Putamen (tissue), 1 donor: ENCODE data around the gene FAM53B.
A peak's percentile ranks its signal among the peaks of the same experiment; 100 is the strongest.
"Not testable (repeated sequence)": the region's sequence is repeated elsewhere in the genome, so short reads cannot be mapped to it uniquely, and the experiment has no call there.

Source experiments
- DNase-seq: peaks from one replicate; pipeline ENCODE4 v3.0.0-alpha.2; 2016; ENCODE audit warnings: low spot score

FAM53B gene, protein sequence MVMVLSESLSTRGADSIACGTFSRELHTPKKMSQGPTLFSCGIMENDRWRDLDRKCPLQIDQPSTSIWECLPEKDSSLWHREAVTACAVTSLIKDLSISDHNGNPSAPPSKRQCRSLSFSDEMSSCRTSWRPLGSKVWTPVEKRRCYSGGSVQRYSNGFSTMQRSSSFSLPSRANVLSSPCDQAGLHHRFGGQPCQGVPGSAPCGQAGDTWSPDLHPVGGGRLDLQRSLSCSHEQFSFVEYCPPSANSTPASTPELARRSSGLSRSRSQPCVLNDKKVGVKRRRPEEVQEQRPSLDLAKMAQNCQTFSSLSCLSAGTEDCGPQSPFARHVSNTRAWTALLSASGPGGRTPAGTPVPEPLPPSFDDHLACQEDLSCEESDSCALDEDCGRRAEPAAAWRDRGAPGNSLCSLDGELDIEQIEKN

DNA sequence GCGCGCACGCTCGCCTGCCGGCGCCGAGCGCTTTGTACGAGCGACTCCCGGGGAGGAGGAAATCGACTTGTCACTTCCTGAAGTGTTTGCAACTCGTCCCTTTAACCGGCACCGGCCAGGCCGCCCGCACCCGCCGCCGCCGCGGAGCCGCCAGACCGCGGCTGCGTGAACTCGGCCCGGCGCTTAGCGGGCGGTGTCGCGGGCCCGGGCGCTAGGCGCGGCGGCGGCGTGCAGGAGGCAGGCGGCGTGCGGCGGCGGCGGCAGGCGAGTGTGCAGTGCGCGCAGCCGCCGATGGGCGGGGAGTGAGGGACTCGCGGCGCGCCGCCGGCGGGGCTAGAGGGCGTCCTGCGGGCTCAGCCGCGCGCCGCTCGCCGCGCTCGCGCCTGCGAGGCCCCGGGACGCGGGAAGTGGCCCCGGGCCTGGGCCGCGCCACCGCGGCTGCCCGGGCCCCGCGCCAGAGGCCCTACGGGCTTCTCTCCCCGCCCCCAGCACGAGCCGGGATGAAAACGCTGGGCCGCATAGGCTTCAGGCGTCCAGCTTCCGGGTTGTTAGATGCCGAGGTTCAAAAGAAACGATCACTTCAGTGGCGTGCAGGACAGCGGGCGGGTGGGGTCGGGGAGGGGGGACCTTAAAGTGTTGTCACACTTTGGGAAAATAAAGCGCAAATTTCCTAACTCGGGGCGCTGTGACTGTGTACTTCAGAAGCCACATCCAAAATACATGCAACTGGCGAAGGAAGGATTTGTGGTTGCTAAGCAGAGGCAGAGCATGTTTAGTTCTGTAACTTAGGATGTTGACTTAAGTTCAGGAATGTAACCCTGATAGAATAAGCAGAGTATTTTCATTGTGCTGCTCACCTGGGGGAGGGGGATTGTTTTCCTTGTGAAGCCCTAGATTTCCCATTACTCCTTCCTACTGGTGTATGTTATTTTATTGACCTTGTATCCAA, at the start of gene FAM53B:
Gene FAM53B, minus strand, starts transcription at position 277 of the 949 bp plus-strand sequence. CDS start 37,665 bp downstream, outside the sequence.
- DNase-seq, result peak; percentile 91

DNA sequence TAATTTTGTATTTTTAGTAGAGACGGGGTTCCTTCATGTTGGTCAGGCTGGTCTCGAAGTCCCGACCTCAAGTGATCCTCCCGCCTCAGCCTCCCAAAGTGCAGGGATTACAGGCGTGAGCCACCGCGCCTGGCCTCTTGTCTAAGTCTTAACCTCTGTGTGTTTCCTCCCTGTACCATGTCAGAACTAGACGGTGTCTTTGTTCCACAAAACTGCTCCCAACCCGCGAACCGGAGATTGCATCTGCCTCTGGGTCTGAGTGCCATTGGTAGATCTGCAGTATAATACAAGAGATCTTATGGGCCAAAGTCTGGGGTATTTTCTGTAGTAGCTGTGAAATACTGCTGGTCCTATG, 48.8 kb upstream of the FAM53B start:
- no peak for DNase-seq

DNA sequence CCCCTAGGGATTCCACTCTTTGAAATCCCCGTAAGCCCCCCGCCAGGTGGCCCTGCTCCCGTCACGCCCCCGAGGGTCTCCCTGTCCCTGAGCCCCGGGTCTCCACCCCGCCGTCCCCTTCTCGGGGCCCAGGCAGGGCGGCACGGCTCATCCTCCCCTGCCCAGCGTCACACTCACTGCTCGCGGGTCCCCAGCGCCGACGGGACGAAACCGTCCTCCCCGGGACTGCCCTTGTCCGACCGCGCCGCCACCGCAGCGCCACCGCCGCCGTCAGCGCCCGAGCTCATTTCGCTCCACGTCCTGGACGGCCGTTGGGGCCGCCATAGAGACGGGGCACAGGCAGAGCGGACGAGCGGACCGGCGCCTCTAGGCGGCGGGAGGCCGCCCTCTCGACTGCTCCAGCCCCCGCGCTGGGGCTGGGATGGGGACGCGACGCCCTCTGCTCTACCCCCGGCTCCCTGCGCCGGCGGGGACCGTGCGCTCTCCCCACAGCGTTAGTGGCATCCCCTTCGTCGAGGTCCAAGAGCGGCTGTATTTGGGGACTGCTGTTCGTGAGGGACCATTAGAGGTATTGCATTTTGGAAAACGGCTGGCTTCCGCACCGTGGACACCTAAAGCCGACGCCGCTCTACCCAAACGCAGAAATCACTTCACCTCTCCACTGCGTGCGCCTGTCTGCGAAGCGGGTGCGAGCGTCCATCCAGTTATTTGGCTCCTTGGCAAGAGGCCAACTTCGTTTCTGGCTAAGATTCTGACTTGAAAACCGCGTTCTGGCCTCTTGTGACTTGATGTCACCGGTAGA, 47.6 kb upstream of the FAM53B start, which contains the start of gene EEF1AKMT2:
Gene EEF1AKMT2, minus strand, starts transcription at position 341 of the 802 bp plus-strand sequence. Its CDS starts 54 bp downstream, at position 287.
- peak; percentile 86 for DNase-seq

DNA sequence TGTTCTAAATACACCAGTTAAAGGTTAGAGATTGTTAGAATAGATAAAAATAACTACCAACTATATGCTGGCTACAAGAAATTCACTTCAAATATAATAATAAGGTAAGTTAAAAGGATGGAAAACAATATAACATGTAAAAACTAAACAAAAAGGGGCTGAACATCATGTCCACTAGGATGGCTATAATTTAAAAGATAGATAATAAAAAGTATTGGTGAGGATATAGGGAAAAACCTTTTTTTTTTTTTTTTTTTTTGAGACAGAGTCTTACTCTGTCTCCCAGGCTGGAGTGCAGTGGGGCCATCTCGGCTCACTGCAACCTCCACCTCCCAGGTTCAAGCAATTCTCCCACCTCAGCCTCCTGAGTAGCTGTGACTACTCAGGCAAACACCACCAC, 38.7 kb upstream of the FAM53B start:
- not testable (repeated sequence) for DNase-seq

DNA sequence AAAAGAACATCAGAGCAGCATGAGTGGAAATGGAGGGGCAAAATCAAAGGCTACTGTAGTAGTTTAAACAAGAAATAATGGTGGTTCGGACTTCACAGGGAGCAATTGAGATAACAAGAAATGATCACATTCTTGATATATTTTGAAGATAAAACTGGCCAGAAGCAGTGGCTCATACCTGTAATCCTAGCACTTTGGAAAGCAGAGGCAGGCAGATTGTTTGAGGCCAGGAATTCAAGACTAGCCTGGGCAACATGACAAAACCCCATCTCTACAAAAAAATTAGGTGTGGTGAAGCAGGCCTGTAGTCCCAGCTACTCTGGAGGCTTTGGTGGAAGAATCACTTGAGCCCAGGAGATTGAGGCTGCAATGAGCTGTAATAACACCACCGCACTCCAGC, 24.6 kb upstream of the FAM53B start:
- no peak for DNase-seq

DNA sequence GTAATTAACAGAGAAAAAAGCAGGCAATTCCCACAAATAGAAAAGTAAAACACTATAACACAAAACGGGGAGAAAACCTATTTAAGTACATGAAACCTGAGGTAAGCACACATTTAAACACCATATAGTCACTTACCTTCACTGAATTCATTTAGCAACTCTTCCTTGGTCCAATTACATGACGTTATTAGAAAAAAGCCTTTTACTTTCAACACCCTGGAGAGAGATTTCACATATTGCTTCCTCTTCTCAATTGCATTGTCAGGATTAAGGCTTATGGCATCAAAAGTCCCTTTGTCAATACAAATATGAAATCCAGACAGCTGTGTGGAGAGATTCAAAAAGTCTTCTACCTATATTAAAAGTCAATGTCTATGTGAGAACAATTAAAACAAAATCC, 21.1 kb upstream of the FAM53B start:
- DNase-seq, result no peak

DNA sequence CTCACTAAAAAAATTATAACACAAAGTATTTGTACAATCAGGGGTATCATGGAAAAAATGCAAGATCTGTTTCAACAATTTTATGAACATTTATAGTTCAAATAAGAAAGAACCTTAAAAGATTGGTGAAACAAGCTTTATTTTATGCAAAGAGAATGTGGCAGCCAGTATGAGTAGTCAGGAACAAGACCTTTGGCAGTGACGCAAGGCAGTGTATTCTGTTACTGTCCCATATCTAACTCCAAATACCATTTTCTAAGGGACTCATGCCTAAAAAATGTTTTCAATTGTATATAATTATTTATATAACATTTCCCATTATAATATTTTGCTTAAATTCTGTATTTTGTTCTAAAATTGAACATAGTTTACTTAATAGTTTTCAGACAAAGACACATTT, 19.1 kb upstream of the FAM53B start:
- no peak for DNase-seq

DNA sequence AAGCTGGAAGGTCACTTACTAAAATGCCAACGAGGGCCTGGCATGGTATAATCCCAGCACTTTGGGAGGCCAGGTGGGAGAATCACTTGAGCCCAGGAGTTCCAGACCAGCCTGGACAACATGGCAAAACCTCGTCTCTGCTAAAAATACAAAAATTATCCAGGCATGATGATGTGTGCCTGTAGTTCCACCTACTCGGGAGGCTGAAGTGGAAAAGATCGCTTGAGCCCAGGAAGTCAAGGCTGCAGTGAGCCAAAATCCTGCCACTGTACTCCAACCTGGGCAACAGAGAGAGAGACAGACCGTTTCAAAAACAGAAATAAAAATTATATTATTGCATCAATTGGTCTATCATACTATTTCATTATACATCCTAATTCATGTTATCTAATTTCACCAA, 18.1 kb upstream of the FAM53B start:
- DNase-seq, result no peak

DNA sequence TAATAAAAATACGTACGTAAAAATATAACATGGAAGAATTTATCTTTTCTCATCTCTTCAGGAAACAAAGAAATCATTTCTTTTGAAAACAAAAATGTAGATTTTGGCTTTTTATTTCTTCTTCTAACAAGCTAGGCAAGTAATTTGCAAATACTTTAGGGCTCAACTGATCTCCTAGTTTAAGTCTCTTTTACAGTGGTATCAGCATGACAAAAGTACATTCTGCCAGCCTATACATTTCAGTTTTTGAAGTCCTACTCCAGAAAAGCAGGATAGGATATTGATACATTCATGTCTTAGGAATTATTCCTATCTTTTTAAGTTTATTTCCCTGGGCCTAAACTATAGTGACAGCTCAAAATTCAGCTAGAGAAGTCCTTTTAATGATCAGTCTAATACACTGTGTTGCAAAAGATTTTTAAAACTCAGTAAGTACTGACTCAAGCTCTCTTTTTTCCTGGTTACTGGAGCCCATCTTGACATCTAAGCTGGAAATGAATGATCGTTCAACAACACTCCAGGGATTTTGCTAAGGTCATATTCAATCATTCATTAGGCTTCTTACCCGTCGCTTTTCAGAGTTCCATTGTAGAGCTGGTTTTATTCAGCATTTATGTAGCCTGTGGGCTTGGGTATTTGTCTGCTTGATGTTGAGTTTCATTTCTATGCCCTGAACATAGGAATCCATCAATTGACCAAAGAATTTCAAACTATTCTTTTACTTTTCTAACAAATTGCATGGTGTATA, 12.2 kb upstream of the FAM53B start:
- no peak for DNase-seq

DNA sequence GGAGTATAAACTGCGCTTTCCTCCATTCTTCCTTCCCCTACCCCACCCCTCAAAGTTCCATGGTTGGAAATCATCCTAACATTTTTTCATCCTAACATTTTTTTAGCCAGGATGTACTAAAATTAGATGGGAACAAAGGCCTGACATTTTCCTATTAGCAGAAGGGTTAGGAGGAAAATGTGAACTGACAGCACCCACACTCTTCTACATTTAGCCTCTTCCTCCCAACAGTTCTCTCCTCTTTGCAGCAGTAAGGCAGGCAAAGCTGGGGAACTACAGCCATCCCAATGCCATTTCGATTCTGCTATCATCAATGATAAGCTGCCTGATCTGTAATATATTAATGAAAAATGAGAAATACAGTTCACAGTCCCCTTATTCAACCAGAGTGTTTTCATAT, 11.4 kb upstream of the FAM53B start:
- peak; percentile 66 for DNase-seq

DNA sequence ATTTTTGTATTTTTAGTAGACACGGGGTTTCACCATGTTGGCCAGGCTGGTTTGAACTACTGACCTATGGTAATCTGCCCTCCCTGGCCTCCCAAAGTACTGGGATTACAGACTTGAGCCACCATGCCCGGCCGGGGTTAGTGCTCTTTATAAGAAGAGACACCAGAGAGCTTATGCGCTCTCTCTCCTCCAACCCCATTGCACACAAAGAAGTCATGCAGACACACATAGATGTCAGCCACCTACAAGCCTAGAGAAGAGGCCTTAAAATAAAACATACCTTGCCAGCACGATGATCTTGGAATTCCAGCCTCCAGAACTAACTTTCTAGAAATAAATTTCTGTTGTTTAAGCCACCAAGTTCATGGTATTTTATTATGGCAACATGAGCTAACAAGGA, 10.0 kb upstream of the FAM53B start:
- no peak for DNase-seq

DNA sequence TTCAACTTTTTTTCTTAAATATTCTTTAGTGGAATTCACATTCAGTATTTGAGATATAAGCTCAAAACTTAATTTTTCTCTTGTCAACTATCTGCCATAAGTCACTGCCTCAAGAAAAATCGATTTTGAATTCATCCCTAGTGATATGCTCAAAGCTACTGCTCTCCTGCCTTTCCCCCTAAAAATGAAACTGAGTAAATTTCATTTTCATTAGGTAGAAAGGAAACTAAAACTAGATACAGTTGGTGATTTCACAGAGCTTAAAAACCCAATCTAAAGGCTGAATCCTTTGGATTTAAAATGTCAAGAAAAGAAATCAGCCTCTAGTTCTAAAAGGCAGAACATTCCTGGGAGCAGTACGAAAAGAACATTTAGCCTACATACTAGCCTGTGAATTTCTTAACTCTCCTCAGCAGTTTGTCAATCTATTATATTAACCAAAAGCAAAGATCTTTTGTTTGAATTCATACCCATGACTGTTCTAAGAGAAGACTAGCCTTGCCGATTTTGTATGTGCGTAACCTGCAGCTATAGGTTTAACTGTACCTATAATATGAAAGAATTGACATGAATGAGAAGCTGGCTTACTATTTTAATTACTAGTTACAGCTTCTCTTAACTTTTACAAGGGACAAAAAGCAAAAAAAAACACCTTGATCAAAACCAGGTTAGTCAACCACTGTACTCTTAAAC, 4.9 kb upstream of the FAM53B start:
- DNase-seq, result no peak

DNA sequence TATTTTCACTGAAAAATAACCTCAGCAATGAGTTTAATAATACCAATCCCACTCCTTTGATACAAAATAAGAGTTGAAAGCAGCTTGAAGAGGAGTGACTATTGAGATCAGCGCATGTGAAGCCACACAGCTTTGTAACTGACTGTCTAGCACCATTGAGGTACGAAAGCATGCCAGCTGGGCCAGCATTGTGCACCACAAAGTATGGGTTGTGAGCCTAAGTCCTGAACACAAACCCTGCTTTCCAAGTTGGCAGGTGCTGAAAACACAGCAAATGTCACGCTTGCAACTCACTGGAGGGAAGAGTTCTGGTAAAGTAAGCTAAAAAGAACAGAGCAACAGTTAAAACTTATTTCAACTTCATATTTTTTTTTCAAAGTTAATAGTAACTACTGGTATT, 4.0 kb upstream of the FAM53B start:
- no peak for DNase-seq

DNA sequence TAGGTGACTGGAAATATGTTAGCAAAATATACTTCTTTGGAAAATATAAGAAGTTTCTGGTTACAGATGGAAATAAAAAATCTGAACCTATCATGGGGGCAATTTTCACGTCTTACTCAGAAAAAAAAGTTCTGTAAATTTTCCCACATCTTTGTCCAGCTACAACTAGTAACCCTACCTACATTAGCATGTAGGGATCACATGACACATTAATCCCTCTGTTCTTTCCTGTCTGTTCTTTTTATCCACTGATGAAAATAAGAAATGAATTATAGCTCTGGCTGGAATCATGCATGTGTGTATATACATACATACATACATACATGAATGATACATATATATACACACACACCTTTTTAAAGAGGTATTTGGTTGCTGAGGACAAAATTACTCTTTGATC, 3.6 kb upstream of the FAM53B start:
- no peak for DNase-seq

DNA sequence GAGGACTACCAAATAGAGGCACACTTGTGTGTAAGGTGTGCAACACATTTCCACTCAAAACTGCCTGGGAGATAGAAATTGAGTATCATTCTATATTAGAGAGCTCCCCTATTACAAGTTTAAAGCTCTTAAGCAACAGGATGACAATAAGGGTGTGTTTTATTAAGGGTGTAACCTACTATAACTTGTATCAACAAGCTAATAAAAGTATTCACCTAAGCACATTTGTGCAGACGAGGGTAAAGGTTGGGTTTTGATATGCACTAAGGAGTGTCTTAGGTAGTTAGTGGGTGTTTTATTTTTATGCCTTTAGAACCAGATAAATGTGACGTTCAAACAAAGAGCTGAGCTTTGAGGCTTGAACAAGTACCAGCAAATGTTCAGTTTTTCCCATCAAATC, 2.8 kb upstream of the FAM53B start:
- DNase-seq, result no peak

DNA sequence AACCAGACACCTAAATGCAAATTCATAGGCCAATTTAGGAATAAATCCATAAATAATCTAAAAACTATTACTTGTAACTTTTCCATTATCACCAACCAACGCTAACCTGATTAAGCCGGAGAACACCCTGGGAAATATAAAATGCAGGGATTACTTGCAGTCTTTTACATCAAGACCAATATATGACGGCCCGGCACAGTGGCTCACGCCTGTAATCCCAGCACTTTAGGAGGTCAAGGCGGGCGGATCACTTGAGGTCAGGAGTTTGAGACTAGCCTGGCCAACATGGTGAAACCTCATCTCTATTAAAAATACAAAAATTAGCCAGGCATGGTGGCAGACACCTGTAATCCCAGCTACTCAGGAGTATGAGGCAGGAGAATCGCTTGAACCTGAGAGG, 2.3 kb upstream of the FAM53B start:
- not testable (repeated sequence) for DNase-seq

DNA sequence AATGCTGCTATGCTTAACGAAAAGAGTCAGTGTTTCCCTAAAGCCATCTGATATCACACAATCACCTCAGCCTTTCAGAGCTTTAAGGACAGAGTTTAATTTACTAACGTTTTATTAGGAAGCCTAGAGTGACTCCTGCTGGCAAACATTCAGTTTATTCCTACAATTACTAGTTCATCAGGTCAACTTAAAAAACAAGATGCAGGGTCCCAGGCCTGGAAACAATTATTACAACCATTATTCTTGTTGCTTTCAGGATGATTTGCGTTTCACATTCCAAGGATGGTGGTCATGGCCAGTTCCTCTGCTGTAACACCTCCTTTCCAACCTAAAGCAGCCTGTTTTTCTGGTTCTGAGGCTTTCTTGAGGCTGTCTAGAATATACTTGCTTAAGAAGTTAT, 1.5 kb upstream of the FAM53B start:
- no peak for DNase-seq

DNA sequence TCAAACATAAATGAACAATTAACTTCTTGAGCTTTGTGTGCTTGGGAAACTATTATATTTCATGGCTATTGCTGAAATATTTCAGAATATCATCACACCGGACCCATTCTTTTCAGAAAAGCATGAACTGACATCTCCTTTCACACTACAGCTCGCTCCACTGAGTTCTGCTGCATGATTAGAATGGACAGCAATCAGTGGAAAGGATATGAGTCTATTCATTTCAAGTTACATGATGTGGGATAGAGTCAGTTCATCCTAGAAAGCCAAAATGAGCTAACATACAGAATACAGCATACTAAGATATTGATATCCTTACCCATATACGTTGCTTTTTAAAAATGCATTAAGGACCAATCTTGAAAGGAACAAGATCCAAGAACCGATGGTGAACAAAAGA, 1.1 kb upstream of the FAM53B start:
- DNase-seq, result no peak

DNA sequence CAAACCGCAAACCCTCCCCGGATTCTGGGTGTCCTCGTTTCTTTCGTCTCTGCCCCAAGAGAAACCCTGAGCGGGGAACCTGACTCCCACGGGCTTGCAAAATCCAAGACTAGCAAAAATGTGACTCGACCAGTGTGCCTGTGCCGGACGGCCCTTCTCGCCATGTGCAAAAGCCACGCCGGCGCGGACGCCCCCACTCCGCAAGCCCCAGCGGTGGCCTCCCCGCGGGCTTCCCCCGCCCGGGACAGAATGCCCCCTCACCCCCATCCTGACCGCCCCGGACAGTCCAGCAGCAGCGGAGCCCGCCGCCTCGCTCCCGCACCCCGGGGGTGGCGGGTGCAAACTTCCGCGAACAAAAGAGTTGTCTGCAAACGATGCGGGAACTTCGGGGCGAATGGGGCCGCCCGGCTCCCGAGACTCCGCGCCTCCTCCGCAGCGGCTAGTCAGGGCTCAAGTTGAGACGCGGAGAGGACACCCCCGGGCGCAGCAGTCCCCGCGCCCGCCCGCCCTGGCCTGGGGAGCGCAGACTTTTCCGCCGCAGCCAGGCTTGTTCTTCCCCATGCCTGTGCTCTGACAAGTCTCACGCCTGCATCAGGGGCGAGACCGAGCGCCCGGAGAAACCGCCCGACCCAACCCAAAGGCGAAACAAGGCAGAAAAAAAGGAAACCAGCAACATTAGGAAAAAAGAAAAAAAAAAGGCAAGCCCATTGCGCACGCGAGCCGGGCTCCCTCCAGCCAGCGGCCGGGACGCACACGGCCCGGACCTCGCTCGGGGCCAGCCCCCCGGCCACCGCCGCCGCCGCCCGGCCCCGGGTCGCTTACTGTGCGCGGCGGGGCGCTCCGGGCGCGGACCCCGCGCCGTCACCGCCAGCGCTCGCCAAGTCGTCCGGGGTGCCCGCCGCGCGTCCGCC, 732 bp downstream of the FAM53B start:
- no peak for DNase-seq
